HG03558 (cell line): ENCODE measurements around the gene DTX4.
"Not testable (repeated sequence)": the region's sequence is repeated elsewhere in the genome, so short reads cannot be mapped to it uniquely, and the experiment has no call there.

ENCODE experiments used
- ATAC-seq: cut with Tn5 transposase; IDR thresholded peaks from one replicate; pipeline ENCODE4 v1.9.1; 2021; ENCODE audit warnings: moderate number of reproducible peaks; ENCODE audit not compliant: unreplicated experiment; ENCODE audit errors: extremely low read depth

The DTX4 gene

GRCh38 chr11:59171508-59172322, at the start of gene DTX4:
Gene DTX4, plus strand, starts transcription at chr11:59172132. Its CDS starts 464 bp downstream, at chr11:59172596.
- ATAC-seq, result peak; percentile 55

DNA sequence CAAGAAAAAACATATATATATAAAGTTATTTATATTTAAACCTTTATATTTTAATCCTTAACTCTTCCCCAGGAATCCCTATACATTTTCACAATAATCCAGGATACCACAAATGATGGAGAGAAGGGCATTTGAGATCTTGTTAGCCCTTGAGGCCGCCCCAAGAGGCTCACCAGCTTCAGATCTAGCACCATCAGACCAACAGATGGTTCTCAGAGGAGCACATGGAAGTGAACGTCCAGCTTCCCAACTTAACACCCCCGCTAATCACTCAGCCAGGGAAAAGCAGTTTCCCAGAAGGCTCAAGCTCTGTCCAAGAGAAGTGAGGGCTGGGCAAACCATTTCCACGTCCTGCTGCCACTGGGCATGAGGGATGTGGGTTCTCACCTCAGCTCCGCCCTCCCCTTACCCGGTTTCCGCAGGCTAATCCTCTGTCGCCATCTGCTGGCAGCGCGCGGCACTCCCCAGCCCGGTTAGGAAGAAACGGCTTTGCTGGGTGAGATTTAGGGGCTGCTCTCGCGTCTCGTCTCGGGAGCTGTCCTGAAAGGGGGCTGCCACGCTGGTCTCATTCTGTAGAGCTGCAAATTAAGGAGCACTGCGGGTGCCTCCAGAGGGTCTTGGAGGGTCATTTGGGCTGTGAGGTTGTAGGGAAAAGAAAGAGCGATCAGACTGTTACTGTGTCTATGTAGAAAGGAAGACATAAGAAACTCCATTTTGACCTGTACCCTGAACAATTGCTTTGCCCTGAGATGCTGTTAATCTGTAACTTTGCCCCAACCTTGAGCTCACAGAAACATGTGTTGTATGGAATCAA, 36.1 kb upstream of the DTX4 start:
- peak; percentile 64 for ATAC-seq

- not testable (repeated sequence) for ATAC-seq
Measured at GRCh38 chr11:59136551-59136950, 35.4 kb upstream of the DTX4 start.

- ATAC-seq, result no peak
Measured at GRCh38 chr11:59137190-59137589, 34.7 kb upstream of the DTX4 start.

DNA sequence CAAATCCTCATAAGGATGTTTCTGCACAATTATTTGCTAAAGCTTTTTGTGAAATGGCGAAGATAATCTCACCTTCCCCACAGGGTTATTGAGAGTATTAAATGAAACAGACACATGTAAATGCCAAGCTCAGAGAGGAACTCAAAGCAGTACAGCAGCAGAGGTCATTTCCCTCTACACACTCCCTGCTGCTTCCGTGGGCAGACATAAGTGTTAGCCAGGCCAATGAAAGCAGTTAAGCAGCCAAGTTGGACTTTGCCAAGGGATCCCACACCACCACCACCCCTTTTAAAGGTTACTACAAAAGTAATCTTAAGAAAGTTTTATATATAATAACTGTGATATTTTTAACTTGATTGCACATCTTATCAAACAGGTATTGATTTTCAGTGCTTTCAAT, 33.3 kb upstream of the DTX4 start:
- ATAC-seq, result no peak

- no peak for ATAC-seq
Measured at GRCh38 chr11:59141191-59141590, 30.7 kb upstream of the DTX4 start.

- no peak for ATAC-seq
Measured at GRCh38 chr11:59141673-59142460, 30.1 kb upstream of the DTX4 start.

- ATAC-seq, result peak; percentile 46
Measured at GRCh38 chr11:59142530-59143507, 29.1 kb upstream of the DTX4 start, which contains the start of gene FAM111A. Gene FAM111A, plus strand, starts transcription at chr11:59142856. Its CDS starts 6,017 bp downstream, at chr11:59148873.

GRCh38 chr11:59144096-59144495, 27.8 kb upstream of the DTX4 start:
- no peak for ATAC-seq

DNA sequence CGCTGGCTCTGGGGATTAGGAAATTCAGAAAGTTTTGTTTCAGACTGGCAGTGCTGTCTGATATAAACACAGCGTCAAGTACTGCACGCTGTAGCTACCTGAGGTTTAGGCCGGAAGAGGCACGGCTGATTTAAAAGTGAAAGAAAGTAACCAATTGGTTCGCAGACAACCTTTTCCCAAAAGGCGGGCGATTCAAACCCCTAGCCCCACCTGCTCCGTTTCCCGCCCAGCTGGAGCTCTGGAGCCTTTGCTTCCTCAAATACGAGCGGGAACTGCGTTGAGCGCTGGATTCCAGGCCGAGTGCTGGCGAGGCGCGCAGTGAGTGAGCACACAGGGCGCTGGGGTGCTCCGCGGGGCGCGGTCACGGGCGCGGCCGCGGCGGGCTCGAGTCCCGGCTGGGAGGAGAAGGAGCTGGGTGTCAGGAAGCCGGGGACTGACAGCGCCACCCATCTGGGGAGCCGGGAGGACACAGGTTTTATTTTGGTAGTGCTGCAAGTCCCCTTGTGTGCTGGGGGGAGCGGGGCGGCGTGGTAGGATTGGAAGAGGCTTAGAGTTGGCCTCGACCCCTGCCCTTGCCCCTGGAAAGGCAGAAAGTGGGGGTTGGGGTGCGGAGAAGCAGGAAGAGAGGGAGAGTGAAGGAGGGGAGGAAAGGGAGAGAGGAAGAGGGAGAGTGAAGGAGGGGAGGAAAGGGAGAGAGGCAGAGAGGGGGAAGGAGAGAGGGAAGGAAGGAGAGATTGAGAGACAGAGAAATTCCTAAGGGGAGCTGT, 27.2 kb upstream of the DTX4 start:
- peak; percentile 39 for ATAC-seq

- ATAC-seq, result no peak
Measured at GRCh38 chr11:59145534-59145933, 26.4 kb upstream of the DTX4 start.

GRCh38 chr11:59151761-59152160, 20.2 kb upstream of the DTX4 start:
- ATAC-seq, result peak; percentile 39

DNA sequence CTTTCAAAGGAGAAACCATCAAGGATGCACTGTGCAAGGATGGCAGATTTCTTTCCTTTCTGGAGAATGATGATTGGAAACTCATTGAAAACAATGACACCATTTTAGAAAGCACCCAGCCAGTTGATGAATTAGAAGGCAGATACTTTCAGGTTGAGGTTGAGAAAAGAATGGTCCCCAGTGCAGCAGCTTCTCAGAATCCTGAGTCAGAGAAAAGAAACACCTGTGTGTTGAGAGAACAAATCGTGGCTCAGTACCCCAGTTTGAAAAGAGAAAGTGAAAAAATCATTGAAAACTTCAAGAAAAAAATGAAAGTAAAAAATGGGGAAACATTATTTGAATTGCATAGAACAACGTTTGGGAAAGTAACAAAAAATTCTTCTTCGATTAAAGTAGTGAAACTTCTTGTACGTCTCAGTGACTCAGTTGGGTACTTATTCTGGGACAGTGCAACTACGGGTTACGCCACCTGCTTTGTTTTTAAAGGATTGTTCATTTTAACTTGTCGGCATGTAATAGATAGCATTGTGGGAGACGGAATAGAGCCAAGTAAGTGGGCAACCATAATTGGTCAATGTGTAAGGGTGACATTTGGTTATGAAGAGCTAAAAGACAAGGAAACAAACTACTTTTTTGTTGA, 19.5 kb upstream of the DTX4 start:
- ATAC-seq, result peak; percentile 63

- no peak for ATAC-seq
Measured at GRCh38 chr11:59154610-59155009, 17.3 kb upstream of the DTX4 start.

GRCh38 chr11:59157433-59157832, 14.5 kb upstream of the DTX4 start:
- no peak for ATAC-seq

DNA sequence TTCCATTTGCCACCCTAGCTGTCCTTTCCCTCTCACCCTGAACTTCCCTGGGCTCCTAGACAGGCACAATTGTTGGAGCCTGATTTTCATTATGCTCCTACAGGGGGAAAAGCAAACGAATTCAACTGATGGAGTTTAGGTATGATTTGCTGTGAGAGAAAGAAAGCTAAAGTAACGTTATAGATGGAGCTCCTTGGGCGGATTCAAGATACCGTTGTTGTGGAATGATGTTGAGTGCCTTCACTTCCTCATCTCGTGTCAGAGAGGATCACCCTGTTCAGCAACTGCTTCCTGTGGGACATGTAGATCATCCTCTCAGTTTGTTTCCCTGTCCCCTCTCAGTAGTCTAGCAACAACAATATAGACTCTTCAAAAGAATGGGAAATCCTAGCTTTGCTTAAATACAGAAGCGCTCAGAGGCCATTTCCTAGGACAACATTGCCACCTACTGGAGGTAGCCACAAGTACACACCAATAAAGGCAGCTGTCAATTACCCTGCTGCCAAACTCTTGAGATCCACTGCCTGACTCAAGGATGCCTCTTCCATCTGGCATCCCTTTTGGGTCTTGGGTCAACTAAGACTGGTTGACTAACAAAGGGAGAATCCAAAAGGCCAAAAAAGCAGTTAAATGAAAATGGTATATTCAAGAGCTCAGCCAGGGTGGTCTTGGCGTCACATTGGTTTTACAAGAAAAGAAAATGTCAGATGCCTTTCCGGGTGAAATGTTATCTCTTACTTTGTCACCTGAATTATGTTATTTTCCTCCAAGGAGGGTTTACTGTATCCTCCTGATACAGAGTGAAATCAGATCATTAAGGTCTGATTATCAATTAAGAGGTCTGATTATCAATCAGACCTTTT, 13.5 kb upstream of the DTX4 start:
- peak; percentile 93 for ATAC-seq

- ATAC-seq, result no peak
Measured at GRCh38 chr11:59164028-59164427, 7.9 kb upstream of the DTX4 start.
